Measurements from ENCODE around the gene WLS. TPM values are rescaled to one million over a fixed set of nuclear protein-coding genes. Genes with fewer than 3 reads are reported as not detected.

WLS gene
- total RNA-seq, 1 donor from 2014 or later, result 70.8 TPM

DNA sequence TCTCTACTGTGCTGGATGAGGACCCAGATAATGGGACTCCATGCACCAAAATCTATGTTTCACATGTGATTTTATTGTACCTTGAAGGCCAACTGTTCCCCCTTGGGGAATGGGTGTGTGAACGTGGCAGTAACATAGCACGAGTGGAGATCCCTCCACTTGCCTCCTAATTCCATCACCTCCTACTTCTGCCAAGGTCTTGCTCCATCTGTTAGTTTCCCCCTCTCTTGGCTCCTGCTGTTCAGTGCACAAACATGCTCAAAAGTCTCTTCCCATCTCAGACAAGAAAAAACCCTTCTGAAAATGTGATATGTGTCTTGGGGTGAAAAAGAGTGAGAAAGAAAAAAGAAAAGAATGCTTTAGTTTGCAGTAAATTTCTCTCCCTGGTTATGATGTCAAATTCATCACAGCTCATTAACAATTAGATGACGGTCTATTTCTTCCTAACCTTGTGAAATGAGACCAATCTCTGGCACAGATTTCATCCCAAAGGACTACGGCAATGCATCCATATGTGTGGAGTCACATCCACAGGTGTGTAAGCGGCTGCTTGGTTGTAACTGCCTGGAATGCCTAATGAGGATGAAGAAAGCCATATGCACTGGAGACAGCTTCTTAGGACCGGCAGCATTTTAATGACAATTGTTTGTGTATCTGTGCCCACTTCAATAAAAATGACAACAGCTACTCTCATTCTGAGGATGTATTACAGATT lies 102.6 kb downstream of the WLS start:
- no peak for ATAC-seq

DNA sequence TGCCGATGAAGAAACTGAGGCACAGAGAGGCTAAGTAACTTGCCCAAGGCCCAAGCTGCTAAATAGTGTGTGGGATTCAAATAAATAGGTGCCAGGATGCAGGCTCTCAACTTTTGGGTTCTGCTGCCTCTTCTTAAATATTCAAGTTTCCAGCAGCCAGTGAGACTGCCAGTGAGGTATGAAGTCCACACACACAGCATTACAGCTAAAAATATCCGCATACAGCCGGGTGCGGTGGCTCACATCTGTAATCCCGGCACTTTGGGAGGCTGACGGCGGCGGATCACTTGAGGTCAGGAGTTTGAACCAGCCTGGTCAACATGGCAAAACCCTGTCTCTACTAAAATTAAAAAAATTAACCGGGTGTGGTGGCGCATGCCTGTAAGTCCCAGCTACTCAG lies 103.5 kb downstream of the WLS start:
- no peak for ATAC-seq

DNA sequence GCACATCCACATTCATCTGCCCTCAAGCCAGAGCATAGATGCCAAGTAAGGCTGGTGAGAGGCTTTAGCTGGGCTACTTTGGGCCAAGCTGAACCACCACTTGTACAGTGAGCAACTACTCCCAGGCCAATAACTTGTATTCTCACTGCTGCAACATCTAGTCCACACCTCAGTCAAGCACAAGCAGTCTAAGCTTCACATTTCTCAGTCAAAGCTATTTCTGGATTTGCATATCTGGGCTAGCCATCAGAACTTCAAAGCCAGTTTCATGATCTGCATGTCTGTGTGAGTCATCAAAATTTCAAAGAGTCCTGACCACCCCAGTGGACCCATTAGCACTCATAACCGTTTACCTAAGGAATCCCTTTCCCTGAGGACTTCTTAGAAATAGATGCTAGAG lies 104.2 kb downstream of the WLS start:
- no peak for ATAC-seq

DNA sequence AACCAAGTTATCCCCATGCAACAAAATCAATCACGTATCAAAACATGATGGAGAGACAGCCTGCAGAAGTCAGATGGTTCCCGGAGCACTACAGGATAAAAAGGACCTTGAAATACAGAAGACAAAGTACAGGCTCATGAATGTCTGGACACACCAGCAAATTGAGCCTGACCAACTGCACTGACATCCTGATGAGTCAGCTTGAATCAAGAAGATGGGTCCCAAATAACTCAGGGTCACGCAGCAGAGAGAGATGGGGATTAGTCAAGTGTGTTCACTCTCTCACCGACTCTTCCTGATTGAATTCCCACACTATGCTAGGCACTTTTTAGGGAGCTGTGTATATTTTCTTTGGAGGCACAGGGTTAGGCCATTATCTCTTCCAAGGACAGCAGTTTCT lies 110.8 kb downstream of the WLS start:
- no peak for ATAC-seq

DNA sequence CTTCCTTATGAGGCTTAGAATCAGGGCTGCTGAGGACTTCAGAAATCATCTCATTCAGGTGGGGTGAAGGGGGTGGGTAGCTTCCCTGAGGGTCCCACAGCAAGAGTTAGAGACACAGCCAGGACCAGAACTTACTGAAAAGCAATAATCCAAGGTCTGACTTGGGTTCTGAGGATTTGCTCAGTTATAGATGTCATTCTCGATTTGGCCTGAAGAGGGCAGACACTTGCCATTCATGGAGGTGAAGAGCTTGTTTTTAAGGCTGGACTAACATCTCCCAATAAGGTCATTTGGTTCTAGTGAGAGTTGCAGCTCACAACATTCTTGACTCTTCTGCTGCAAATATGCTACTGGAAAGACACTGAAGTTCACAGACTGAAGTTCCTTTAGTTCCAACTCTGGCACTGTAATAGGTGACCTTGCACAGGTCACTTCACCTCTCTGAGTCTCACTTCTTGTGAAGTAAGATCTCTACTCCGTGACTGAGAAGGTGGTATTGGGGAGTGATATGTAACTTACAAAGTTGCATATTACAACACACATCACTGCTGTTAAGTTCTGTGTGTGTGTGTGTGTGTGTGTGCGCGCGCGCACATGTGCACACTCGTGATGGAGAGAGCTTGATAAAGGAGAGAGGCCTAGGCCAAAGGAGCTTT lies 112.1 kb downstream of the WLS start:
- ATAC-seq, result peak; percentile 76

DNA sequence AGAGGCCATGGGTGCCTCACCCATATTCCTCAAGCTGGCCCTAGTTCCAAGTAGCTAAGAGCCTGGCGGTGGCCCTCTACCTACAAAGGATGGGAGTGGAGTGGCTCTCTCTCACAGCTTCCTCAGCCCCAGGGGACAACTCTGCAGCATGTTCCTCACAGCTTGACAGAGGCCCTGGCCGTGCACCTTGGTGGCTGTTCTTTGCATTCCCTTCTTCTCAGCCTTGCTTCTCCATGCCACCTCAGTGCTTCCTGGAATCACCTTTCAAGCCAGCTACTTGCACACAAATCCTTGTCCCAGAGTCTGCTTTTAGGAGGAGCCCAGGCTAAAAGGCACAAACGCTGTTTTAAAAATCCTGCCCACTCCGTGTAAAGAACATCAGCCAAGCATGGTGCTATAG lies 112.9 kb downstream of the WLS start:
- ATAC-seq, result no peak

DNA sequence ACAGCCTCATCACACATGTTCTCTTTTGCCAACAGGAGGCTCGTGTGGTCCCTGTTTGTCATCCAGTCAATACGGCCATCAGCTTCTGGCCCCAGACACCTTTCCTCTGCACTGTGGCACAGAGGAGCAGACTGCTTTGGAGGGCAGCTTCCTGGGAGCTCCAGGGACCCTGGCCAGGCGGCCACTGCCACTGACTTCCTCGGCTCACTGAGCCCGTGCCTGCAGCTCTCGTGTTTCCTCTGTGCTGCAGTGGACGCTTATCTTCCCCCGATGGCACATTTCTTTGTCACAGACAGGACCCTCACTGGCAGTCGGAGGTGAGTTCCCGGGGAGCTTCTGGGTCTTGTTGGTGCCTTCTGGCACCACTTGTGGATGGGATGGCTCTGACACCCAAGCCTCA lies 114.9 kb downstream of the WLS start:
- ATAC-seq, result no peak

DNA sequence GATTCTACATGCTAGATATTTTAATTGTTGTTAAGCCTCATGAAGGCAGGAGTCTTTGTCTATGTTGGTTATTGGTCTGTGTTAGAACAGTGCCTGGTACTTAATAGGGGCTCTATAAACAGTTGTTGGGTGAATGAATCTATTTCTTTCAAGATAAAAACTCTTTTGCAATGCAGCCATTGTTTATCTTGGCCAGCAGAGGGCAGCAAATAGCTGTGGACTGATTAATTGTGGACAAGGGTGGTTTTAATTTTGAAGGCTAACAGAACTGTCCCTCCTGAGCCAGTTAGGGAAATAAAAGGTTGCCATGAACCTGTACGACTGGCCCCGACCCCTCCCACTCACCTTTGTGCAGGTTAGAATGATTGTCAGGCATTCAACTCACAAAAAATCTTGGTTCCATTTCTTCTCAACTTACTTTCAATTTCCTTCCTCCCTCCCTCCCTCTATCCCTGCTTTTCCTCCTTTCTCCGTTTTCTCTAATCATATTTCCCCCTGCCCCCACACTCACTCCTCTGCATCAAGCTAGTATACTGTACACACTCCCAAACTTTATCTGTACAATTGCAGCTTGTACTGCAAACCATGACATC lies 115.6 kb downstream of the WLS start:
- ATAC-seq, result peak; percentile 26

DNA sequence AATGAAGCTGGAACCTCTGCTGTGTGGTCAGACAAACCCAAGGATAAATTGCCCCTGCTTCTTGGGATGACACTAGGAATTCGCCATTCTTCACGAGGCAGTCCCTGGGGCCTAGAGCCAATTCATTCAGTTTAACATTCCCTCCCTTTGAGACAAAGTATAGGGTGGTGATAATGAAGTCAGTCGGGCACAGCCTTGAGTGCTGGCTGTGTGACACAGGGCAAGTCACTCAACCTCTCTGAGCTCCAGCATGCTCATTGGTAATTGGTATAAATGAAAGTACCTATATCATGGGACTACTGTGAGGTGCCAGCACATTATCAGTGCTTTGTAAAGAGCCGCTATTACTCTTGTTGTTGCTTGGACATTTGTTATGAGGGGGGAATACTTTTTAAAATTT lies 117.0 kb downstream of the WLS start:
- ATAC-seq, result no peak

DNA sequence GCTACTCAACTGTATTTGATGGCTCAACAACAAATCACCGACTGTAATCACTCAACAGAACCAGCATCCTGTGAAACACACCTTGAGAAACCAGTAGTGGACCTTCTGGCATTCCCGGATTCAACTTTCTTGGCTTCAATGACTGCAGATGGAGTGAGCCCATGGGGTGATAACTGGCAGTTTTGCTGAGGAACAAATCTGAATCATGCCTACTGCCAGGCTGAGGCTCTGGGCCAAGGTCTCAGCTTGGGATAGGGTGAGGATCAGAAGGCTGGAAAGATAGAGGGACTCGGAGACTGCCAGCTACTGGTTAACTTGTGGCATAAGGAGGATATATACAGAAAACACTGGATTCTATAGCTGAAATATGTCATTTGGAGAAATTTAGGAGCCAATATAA lies 118.4 kb downstream of the WLS start:
- no peak for ATAC-seq

DNA sequence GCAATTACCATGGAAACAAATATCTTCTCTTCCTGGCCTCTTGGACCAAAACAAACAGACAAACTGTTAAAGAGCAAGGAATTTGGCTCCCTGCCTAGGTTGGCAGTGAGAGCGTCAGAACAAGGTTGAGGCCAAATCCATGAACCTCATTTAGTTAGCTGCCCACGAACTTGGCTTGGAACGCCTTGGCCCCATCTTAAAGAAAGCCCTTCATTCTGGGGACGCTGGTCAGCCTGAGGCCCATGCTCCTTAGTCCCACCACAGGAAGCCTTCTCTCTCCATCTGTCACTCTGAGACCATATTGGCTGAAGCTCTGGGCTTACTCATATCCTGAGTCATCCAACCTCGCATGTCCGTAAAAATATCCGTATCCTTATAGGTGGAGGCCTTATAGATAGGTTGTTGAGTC lies 119.5 kb downstream of the WLS start:
- peak; percentile 54 for ATAC-seq

DNA sequence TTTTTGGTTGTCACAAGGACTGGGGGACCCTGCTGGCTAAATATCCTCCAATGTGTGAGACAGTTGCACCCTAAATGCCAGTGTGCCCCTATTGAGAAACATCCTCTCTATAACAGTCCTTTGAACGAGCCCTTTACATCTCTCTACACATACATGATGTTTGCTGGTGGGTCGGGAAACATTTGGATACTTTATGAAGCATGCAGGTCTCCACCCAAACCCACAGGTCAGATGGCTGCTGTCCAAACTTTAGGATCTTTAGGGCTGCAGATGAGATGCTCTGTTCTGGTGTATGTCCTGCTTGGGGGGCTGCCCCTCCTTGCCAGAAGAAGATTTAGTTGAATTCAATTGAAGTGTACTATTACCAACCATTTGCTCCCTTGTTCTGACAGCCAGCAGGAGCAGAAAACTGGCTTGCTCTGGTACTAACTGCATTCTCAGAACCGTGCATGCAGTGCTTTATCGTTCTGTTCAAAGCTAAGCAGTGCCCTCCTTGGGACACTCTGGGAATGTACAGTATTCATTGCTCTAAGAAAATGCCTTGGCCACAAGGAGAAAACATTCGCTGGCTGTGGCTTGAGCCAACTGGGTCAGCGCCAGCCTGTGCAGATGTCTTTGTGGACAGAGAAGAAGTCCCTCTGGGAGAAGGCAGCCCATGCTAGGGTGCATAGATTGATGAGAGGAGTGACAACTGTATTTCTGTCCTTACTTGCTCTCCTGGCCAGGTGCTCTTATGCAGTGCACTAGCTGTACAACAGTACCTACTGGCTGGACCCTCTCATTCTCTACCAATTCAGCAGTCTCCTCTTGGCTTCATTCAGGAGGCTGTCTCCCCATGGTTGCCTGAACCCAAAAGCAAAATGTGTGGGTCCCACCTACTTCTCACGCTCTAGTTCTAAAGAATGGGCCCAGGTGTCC lies 120.5 kb downstream of the WLS start:
- ATAC-seq, result peak; percentile 91

DNA sequence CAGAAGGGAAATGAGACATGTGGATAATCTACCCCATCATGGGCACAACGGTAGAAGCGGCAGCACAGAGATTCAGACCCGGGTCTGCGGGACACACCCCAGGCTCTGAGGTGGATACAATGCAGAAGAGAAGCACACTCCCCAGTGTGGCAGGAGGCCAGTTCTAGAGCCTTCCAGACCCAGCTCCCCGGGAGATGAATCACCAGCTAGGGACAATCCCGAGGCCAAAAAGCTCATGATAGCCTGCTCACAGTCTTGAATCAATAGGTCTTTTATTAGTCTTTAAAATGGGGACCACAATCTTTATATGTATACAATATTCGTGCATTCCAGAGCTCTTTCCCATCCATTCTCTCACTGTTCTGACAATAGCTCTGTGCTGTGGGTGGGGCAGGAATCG lies 124.6 kb downstream of the WLS start:
- peak; percentile 38 for ATAC-seq

DNA sequence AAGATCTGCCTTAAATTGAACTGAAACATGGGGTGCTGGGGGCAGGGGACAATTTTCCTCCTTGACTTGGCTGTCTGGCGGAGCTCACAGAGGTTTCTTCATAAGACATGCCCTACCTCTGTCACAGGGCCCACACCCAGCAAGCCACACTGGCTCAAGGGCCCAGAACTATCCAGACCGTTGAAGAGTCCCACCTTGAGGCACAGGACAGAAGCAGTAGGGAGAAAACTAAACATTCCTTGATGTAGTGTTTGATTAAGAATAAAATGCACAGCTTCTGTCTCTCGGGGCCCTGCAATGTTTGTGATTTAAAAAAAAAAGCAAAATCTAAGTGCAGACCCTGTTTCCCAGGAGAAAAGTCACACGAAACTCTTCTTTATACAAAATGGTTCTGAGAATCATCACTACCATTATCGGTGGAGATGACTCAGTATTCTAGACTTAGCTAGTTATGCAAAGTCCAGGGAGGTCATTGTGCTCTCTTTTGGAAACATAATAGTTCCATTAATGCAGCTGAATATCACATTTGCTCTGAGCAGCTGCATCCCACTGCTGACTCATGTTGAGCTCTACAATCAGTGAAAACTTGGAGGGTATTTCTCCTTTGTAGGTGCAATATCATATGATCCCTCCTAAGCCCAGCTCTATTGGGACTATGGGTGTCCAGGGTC lies 128.3 kb downstream of the WLS start:
- ATAC-seq, result no peak

DNA sequence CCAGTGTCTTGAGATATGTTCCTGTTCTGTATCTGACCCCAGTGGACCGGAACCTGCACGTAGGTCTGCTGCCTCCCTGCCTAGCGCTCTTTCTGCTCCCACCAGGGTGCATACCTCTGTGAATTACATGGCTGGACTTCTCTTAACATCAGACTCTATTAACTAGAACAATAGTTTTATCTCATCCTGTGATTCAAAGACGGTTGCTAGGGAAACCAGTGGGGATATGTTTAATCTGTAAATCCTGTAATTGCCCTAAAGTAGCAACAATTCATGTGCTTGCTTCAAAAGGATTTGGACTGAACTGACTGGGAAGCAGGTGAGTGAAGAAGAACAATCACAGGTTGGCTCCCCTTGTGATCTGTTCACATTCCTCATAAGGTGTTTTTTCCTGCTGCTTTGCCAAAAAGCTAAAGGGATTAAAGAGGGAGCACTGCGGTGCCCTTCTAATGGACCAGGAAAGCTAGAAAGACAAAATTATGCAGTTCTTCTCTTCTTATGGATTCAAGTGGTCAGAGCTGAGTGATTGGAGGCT lies 129.2 kb downstream of the WLS start:
- ATAC-seq, result no peak

DNA sequence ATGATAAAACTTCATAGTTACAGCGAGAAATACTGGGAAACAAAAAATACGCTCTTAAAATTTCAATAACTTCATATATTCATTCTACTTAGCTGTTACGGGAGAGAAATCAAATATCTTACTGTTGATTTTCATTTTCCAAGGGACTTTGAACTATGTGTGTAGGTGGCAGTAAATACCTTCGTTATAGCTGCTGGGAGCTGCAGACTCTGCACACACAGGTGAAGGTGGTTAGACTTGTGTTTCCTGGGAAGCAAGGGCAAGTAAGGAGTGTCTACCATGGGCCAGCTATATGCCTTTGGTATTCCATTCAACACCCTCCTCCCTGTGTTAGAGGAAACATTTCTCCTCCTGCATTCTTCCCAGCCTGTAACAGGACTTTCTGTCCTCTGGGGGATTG lies 130.5 kb downstream of the WLS start:
- no peak for ATAC-seq

DNA sequence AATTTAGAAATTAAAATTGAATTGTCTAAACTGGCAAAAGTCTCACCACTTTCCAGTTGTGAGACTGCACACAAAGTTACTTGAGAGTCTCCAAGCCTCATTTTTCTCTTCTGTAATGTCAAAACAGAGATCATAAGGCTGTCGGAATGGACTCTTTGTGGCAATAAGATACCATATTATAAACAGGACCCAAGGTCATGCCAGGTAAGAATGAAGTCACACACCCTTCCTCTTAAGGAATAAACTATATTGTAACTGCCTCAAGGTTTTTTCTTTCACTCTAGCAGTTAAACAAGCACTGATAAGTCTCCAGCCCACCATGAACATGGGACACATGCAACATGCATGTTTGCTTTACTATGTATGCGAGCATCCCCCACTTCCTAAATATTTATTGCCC lies 131.8 kb downstream of the WLS start:
- ATAC-seq, result no peak

DNA sequence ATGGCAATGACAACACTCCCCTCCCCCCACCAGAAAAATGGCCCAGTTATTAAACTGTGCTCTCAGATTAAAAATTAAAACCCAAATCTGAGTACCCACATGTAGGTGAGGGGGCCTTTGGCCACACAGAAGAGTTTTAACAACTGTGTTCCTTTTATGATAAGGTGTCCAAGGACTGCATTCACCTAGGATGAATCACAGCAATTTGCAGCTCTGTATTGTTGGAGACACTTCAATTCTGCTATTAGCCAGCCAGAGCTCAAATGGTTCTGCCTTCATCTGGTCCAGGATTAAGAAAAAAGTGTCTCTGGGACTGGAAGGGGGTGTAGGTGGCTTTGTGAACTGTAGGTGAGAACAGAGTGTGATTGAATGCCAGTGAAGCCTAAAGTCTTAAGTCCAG lies 138.6 kb downstream of the WLS start:
- ATAC-seq, result no peak

DNA sequence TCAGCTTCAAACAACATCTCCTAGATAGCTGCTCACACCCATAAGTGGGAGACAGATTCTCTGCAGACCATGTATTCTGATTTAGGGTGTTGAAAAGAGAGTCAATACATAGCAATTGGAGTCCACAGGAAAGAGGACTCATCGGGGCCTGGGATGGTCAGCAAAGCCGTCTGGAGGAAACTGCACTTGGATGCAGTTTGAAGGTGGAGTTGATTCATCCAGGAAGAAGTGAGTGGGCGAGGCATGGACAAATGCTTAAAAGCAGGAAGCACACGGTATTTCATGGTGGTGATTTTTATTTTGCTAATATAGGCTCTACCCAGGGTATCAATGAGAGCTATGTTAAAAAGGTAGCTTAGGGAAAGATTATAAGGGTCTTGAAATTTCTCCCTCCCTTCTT lies 145.1 kb downstream of the WLS start:
- no peak for ATAC-seq

DNA sequence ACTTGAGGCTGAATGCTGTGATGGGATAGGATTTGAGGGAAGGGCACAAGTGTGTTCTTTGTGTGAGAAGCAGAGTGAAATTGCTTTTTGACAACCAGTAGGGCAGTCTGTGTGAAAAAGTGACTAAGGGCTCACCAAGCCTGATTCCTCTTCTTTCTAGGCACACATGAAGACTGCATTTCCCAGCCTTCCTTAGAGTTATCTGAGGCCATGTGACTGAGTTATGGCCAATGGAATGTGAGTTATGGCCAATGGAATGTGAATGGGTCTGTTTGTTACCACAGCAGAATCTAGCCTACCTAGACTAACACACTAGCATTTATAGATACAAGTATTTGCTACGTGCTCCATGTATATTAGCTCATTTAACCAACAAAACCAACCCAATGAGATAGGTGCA lies 146.6 kb downstream of the WLS start:
- ATAC-seq, result no peak

DNA sequence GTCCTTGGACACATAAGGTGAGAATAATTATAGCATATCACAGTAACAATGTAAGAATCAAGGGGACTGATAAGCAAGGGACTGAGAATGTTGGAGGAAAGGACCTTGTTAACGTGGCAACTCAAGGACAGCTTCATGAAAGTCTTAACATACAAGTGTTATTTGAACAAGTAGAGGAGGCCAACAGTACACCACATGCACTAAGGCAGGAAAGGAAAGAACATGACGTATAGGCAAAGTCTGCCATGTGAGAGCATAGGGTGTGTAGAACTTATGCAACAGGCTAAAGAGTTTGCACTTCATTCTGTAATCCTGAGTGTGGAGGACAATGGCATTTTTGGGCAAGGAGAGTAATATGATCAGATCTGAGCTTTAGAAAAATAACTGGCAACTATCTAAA lies 148.6 kb downstream of the WLS start:
- ATAC-seq, result no peak

DNA sequence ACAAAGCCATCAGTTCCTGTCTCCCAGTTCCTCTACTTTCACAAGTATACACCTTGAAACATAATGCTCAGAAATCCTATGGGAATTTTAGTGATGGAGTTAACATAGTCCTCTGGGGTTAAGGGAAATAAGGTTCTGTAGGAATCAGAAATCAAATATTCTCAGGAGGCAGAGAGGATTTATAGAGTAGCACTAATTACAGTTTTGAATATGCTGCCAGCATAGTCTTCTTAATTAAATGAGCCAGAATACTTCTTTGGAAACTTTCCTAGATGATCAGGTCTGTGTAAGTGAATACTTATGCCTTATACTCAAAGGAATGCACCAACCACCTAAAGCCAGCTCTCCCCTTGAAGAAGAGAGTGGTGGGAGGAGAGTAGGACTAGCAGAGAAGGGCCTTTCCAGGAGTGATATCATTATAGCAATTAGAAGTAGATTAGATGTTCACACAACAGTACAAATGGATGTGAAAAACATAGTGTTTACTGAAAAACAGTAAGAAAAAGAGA lies 150.5 kb downstream of the WLS start:
- ATAC-seq, result no peak

Data from esophagus mucosa (tissue), 1 donor.